ENCODE results near the gene PLAGL1. TPM values are rescaled to one million over a fixed set of nuclear protein-coding genes. Genes with fewer than 3 reads are reported as not detected.
A peak's percentile ranks its signal among the peaks of the same experiment; 100 is the strongest.

PLAGL1 gene
- total RNA-seq, result 10 to 100 TPM; 23.2 to 30.0 (median 29.6) TPM

- Histone ChIP-seq H3K4me3 (peak within 1 kb of the TSS; percentile 28 to 66 (median 50)), H3K4me1 (peaks cover 0 to 9% (median 0%) of the 10 kb centered on the region in 4 donors), H3K9me3 (peaks cover 0 to 5% (median 0%) of the 10 kb centered on the region in 4 donors), H3K27ac (peak within 1 kb of the TSS; percentile 38 to 84 (median 53)), H3K36me3 (no peaks in the 10 kb centered on the region), H3K27me3 (no peaks in the 10 kb centered on the region)
- WGBS, 2 donors, result 68 to 75% methylated on average over 41 to 46 of the region's 75 CpGs
- DNase-seq (ENCODE audit: low spot score in 2 of 2), result peak; percentile 51 to 66
- TF ChIP-seq CTCF (IDR thresholded peaks at IDR 0.05), result peak in 1 of 5 experiments; percentile 11
- peak; percentile 46 to 47 for TF ChIP-seq POLR2A (IDR thresholded peaks at IDR 0.05)
- TF ChIP-seq EP300 (IDR thresholded peaks at IDR 0.05), result peak in 1 of 2 donors; percentile 79
Measured at GRCh38 chr6:144008120-144008811, at the start of gene PLAGL1. TSS of gene PLAGL1 (minus strand) at chr6:144008259. CDS start at chr6:143948136, 60,123 bp downstream.

GRCh38 chr6:144055121-144055931 is 47.3 kb upstream of the PLAGL1 start:
- DNase-seq (ENCODE audit: low spot score in 2 of 2), result no peak
- Histone ChIP-seq H3K27ac (peak overlapping the region in 2 of 4 donors; percentile 34 to 73), H3K4me3 (peak overlapping the region in 1 of 4 donors; percentile 5), H3K4me1 (no peaks in the 10 kb centered on the region), H3K36me3 (no peaks in the 10 kb centered on the region), H3K9me3 (no peaks in the 10 kb centered on the region), H3K27me3 (no peaks in the 10 kb centered on the region)
- WGBS, 2 donors, result 73 to 79% methylated on average over 6 of the region's 6 CpGs
- TF ChIP-seq POLR2A (IDR thresholded peaks at IDR 0.05) (no peak), EP300 (IDR thresholded peaks at IDR 0.05) (no peak), CTCF (IDR thresholded peaks at IDR 0.05) (no peak)

GRCh38 chr6:144053601-144054000 is 45.5 kb upstream of the PLAGL1 start:
- DNase-seq (ENCODE audit: low spot score in 2 of 2), result no peak
- no peak for TF ChIP-seq EP300 (IDR thresholded peaks at IDR 0.05)
- no peak for TF ChIP-seq CTCF (IDR thresholded peaks at IDR 0.05)
- no peak for TF ChIP-seq POLR2A (IDR thresholded peaks at IDR 0.05)
- no peak overlapping the region for H3K4me3 ChIP-seq
- H3K27me3 ChIP-seq, result no peaks in the 10 kb centered on the region
- no peak overlapping the region for H3K27ac ChIP-seq
- H3K36me3 ChIP-seq, result no peaks in the 10 kb centered on the region
- no peaks in the 10 kb centered on the region for H3K4me1 ChIP-seq
- no peaks in the 10 kb centered on the region for H3K9me3 ChIP-seq
- 81% methylated on average over 3 of the region's 3 CpGs for WGBS, 2 donors

- Histone ChIP-seq H3K27ac (no peak overlapping the region), H3K9me3 (peaks cover 0 to 4% (median 0%) of the 10 kb centered on the region in 4 donors), H3K36me3 (no peaks in the 10 kb centered on the region), H3K27me3 (no peaks in the 10 kb centered on the region), H3K4me1 (no peaks in the 10 kb centered on the region), H3K4me3 (no peak overlapping the region)
- TF ChIP-seq CTCF (IDR thresholded peaks at IDR 0.05), result no peak
- TF ChIP-seq EP300 (IDR thresholded peaks at IDR 0.05), result no peak
- no peak for TF ChIP-seq POLR2A (IDR thresholded peaks at IDR 0.05)
- DNase-seq (ENCODE audit: low spot score in 2 of 2), result no peak
Measured at GRCh38 chr6:144052488-144052887, 44.4 kb upstream of the PLAGL1 start.

GRCh38 chr6:144049386-144049785 is 41.3 kb upstream of the PLAGL1 start:
- TF ChIP-seq POLR2A (IDR thresholded peaks at IDR 0.05), result no peak
- no peak for TF ChIP-seq CTCF (IDR thresholded peaks at IDR 0.05)
- TF ChIP-seq EP300 (IDR thresholded peaks at IDR 0.05), result no peak
- Histone ChIP-seq H3K9me3 (peaks cover 0 to 8% (median 0%) of the 10 kb centered on the region in 4 donors), H3K36me3 (no peaks in the 10 kb centered on the region), H3K4me3 (no peak overlapping the region), H3K4me1 (no peaks in the 10 kb centered on the region), H3K27me3 (no peaks in the 10 kb centered on the region), H3K27ac (no peak overlapping the region)
- WGBS, 2 donors, result 70 to 72% methylated on average over 1 of the region's 1 CpG
- DNase-seq (ENCODE audit: low spot score in 2 of 2), result no peak

Measured in tibial nerve (tissue), 4 donors.